DLD1 (cell line): ENCODE results near the gene CLDN4.

ENCODE experiments used
- in situ Hi-C: cut with HindIII; loops from 2 replicates; pipeline ENCODE4 v1.10.0; 2017; ENCODE audit warnings: low sequenced_read_pairs

The CLDN4 gene

GRCh38 chr7:73871163-73872011 is 40.6 kb downstream of the CLDN4 start:
- in situ Hi-C loops = no loop called here

DNA sequence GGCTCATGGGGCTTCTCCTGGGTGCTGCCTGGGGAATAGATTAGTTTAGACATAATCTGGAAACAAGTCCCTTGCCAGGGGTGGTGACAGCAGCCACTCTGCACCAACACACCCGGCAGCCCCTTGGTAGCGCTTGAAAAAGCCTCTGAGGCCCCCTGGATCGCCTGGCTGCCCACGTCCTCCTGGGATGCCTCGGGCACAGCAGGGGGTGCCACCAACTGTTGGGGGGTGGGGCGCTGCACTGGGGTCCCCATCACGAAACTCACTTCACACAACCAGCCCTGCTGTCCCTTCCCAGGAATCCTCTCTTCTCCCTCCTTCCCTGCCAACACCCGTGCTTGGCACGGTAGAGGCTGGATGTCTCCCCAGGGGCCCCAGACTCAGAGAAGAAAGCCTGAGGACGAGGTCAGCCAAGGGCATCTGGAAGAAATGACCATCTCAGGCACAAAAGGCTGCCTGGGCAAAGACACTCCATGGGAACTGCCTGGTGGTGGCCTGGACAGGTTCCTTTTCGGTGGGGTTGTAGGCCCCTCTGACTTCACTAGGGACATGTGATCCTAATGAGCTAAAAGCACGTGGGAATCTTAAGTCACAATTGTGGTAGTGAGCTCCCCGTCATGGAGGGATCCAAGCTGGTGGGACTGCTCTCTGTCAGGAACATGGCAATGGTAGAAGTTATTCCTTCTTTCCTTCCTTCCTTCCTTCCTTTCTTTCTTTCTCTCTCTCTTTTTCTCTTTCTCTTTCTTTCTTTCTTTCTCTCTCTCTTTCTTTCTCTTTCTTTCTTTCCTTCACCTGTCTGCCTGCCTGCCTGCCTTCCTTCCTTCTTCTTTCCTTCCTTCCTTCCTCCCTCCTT is 41.5 kb downstream of the CLDN4 start:
- in situ Hi-C loops = no loop called here

DNA sequence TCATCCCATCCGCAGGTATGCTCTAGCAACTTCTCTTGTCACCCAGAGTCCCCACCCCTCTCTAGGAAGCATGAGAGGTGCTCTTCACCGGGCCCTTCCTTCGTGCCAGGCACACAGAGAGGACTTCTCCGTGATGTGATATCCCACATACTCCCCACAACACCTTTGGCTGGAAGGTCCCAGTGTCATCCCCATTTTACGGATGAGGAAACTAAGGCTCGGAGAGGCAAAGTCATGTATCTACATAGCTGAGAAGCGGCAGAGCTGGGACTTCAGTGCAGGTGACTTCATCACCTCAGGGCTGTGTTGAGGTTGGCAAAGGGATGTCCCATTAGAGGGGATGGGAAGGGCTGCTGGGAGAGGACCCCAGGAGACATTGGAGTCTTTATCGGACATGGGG is 45.6 kb downstream of the CLDN4 start:
- in situ Hi-C loops = no loop called here

DNA sequence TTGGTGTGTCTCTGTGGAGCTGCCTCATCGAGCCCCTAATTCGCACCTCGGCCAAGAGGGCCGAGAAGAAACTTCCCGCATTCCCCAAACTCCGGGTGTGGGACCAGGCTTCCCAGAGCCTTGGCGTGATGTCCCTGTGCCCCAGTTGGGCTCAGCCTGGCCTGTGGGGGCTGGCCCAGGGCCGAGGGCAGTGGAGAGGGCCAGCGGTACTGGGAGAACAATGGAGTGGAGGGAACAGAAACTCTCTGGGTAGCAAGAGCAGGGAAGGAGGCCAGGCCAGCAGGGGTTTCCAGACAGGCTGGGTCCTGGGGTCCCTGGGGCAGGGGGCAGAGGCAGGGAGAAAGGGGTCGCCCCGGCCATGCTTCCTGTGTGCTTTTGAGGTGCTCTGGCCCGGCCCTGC is 46.2 kb downstream of the CLDN4 start:
- in situ Hi-C loops = no loop called here

GRCh38 chr7:73879977-73880681 is 49.3 kb downstream of the CLDN4 start:
- in situ Hi-C loops = no loop called here

GRCh38 chr7:73880755-73881328 is 50.0 kb downstream of the CLDN4 start:
- in situ Hi-C loops = no loop called here

- in situ Hi-C loops = no loop called here
Observed at GRCh38 chr7:73881352-73882046, 50.7 kb downstream of the CLDN4 start.

GRCh38 chr7:73882047-73882402 is 51.2 kb downstream of the CLDN4 start:
- in situ Hi-C loops = no loop called here
